HUDEP-2 (cell line): ENCODE results near the gene LRRC23.
"Not testable (repeated sequence)": the region's sequence is repeated elsewhere in the genome, so short reads cannot be mapped to it uniquely, and the experiment has no call there.

Experiments
- DNase-seq, 76 experiments: peaks; one replicate each; lab custom pipeline; 2025; ENCODE audit not compliant: unreplicated experiment in 76 of 76; lab: John Stamatoyannopoulos, UW

Gene LRRC23

DNA sequence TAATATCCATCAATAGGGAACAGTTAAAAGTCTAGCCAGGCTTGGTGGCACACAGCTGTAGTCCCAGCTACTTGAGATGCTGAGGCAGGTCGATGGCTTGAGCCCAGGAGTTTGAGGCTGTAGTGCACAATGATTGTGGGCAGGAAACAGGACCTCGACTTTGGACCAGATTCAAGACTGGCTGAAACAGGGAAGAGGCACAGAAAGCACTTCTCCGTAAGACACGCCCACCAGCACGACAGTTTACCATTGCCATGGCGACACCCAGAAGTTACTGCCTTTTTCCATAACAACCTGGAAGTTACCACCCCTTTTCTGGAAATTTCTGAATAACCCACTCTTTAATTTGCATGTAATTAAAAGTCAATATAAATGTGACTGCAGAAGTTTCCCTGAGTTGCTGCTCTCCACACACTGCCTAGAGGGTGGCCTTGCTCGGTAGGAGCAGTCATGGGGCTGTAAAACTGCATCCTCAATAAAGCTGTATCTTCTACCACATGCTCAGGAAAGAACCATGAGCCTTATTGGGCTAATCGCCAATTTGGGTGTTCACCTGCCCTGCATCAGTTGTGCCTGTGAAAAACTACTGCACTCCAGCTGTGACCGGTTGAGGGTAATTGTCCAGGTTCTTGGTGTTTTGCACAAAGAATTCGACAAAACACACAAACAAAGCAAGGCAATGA, 4.6 kb upstream of the LRRC23 start:
- DNase-seq: peak in 58 of 76 experiments; percentile 9 to 77 (median 42)

DNA sequence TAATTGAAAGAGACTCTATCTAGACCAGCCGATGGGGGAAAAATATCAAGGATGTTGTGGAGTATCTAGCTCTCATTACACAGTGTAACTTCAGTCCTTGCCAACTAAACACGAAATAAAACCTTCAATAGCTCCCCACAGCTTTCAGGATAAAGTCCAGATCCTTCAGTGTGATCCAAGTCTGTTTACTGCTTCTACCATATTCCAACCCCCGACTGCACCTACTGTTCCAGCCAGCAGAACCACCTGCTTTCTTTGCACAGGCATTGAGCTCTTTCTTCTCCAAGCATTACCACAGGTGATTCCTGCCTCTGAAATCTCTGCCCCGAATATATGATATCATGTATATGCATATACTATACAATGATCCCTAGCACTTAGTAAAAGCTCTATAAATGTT, 2.2 kb upstream of the LRRC23 start:
- DNase-seq: no peak

DNA sequence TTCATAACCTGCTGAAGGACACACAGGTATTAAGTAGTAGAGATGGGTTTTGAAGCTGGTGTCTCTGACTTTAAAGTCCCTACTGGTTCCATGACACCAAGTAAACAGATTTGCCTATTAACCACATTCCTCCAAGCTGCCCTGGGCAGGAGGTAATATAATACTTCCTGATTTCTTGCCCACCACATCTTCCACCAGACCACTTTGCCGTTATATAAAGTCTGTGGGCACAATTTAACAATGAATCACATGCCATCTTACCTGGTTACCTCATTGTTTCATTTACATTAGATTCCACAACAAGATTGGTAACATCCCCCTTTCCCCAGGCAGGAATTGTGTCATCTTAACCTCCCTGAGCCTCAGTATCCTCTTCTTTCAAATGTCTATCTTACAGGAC, 900 bp upstream of the LRRC23 start:
- DNase-seq: no peak

DNA sequence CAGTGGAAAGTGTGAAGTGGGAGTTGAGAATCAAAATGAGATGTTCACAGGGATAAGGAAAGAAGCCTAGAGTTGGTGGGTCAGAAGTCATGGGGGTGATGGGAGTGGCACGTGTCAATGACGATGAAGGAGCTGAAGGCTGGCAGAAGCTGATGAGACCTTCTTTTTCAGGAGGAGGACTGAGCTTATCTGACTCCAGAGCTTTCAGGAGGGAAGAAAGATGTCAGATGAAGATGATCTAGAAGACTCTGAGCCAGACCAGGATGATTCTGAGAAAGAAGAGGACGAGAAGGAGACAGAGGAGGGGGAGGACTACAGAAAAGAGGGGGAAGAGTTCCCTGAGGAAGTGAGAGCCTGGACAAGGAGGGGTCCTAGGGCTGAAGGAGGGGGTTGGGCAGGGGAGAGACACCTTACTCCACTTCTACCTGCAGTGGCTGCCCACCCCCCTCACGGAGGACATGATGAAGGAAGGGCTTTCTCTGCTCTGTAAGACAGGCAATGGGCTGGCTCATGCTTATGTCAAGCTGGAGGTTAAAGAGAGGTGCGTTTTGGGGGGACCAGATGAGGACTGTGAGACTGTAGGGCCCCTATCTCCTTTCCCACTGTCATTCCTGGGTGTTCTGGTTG, 905 bp downstream of the LRRC23 start:
- no peak for DNase-seq

DNA sequence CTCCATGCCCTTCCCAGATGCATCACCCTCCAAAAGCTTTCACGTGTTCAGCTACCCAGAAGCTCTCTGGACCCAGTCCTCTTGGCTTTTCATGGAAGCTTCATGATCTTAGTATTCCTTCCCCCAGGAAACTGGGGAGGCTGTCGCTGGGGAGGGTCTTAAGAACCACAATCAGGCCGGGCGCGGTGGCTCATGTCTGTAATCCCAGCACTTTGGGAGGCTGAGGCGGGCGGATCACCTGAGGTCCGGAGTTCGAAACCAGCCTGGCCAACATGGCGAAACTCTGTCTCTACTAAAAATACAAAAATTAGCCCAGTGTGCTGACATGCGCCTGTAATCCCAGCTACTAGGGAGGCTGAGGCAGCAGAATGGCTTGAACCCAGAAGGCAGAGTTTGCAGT, 3.5 kb downstream of the LRRC23 start:
- DNase-seq: not testable (repeated sequence)

DNA sequence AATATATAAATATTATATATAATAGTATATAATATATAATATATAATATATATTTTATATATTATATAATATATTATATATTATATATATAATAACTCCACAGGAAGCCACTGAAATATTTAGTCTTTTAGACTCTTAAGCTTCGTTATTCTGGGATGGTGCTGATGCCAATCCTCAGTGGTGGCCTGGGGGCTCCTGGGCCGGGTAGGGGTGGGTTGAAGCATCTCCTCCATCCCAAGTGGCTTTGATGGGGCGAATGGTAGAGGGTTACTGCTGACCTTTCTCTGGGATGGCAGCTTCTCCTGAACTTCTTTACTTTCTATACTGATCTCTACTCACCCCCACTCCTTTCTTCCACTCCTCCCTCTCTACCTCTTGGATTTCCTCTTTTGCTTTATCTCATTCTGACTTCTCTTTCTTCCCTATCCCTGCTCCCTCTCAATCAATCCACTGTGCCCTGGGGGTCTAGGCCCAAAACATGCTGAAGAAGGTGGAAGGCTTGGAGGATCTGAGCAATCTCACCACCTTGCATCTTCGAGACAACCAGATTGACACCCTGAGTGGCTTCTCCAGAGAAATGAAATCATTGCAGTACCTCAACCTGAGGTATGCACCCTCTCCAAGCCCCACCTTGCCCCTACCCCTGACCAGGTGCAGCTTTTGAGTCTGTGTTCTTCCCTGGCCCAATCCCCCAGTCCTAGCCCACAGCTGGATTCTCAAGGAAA, 5.0 kb downstream of the LRRC23 start:
- DNase-seq: no peak

DNA sequence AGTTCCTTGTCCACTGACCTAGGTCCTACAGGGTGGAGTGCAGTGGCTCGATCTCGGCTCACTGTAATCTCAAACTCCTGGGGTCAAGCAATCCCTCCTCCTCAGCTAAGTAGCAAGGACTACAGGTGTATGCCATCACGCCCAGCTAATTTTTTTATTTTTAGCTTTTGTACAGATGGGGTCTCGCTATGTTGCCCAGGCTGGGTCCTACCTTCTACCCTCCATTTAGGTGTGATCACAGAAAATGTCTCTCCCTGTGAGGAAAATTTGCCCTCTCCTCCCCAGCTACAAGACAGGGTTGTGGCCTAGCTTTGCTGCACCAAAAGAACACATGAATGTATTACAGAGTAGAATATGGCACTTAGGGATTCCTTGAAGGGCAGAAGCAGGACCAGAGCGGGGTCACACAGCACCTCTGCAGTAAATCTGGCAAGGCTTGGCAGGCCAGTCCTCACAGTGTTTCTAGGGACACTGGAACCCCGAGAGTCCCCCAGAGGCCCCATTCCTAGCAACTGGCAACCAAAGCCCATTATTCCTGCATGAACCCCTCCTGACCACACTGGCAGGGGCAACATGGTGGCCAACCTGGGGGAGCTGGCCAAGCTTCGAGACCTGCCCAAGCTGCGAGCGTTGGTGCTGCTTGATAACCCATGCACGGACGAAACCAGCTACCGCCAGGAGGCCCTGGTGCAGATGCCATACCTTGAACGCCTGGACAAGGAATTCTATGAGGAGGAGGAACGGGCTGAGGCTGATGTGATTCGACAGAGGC, 7.7 kb downstream of the LRRC23 start:
- no peak for DNase-seq

DNA sequence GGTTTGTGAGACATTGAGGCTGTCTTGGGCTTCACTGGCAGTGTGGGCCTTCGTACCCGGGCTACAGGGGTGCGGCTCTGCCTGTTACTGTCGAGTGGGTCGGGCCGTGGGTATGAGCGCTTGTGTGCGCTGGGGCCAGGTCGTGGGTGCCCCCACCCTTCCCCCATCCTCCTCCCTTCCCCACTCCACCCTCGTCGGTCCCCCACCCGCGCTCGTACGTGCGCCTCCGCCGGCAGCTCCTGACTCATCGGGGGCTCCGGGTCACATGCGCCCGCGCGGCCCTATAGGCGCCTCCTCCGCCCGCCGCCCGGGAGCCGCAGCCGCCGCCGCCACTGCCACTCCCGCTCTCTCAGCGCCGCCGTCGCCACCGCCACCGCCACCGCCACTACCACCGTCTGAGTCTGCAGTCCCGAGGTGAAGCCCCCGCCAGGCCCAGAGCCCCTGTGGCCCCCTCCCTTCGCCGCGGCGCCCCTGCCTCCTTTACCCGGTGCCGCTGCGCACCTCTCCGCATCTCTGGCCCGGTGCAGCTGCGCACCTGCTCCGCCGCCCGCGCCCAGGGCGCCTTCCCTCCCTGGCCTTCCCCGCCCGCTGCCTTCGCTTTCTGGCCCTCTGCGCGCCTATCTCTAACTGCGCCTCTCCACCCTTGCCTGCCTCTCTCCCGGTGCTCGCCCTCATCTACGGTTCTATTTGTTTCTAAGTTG, 9.8 kb downstream of the LRRC23 start, which contains the start of gene ENO2:
Gene ENO2, plus strand, starts transcription at position 335 of the 701 bp plus-strand sequence. CDS start 1,253 bp downstream, outside the sequence.
- DNase-seq: peak in 49 of 76 experiments; percentile 7 to 81 (median 42)

DNA sequence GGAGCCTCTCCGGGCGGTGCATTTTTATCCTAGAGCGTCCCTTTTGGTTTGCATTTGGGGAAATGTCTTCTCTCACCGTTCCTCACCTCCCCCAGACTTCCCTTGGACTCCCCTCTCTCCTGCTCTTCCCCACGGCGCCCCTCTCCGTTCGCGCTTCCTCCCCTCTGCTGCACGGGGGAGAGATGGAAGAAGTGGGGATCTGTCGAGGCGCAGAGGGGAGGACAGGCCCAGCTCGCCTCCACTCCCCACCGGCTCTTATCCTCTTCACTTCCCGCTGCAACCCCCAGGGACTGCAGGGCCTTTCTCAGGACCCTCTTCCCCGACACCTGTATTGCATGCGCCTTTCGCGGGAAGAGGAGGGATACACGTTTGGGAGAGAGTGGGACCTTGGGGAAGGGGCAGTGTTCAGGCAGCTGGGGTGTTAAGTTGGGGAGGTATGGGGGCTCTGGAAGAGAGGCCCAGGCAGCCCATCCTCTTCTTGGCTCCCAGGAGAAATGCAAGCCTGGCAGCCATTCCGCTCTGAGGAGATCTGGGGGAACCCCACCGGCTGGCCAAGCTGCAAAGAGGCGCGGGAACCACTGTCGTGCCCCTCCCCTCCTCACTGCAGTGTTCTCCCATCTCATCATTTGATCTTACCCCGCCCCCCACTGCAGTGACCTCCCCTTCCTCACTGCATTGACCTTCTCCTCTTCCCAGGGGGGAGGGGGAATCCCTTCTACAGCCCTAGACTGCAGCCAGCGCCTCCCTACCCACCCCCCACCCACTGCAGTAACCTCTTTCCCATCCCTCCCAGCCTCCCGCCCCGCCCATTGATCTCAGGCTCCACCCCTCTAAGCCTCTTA, 10.5 kb downstream of the LRRC23 start:
- DNase-seq: peak in 20 of 76 experiments; percentile 10 to 52 (median 30)

DNA sequence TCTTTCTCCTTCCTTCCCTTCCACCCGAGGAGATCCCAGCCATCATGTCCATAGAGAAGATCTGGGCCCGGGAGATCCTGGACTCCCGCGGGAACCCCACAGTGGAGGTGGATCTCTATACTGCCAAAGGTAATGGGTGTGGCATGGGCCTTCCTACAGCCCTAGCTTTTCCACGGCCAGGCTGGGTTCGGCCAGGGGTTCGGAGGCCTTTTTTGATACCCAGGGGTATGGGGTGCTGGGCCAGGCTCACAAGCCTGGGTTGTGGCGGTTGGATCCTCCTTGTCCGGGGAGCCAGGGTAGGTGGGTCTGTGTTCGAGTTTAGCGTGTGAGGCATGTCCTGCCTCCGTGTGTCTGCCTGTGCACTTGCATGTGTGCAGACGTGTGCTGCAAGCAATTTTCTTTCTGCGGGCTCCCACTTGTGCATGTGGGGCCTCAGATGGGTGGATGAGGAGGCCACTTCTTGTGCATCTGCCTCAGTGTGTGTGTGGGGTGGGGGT, 11.2 kb downstream of the LRRC23 start:
- no peak for DNase-seq

DNA sequence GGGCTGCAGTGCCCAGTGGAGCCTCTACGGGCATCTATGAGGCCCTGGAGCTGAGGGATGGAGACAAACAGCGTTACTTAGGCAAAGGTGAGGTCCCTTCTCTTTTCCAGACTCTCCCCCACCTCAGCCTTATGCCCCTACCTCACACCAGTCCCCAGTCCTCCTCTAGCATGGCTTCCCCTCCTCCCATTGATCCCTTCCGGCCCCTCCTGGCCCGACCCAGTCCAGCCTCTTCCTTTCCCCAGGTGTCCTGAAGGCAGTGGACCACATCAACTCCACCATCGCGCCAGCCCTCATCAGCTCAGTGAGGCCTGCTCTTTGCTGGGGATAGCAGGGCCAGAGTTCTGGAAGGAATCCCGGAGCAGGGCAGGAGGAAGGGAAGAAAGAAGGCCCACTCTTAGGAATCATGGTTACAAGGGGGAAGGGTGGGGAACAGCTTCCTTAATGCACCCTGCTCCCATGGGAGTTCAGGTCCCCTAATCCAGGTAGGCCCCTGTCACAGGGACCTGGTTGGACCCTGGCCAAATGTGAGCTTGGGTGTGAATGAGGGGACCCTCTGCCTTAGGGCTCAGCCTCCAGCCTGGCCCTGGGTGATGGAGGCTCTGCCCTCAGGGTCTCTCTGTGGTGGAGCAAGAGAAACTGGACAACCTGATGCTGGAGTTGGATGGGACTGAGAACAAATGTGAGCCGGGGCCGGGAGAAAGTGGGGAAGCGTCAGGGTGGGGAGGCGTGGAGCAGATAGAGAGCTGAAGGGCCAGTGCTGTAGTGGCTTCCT, 12.0 kb downstream of the LRRC23 start:
- no peak for DNase-seq

DNA sequence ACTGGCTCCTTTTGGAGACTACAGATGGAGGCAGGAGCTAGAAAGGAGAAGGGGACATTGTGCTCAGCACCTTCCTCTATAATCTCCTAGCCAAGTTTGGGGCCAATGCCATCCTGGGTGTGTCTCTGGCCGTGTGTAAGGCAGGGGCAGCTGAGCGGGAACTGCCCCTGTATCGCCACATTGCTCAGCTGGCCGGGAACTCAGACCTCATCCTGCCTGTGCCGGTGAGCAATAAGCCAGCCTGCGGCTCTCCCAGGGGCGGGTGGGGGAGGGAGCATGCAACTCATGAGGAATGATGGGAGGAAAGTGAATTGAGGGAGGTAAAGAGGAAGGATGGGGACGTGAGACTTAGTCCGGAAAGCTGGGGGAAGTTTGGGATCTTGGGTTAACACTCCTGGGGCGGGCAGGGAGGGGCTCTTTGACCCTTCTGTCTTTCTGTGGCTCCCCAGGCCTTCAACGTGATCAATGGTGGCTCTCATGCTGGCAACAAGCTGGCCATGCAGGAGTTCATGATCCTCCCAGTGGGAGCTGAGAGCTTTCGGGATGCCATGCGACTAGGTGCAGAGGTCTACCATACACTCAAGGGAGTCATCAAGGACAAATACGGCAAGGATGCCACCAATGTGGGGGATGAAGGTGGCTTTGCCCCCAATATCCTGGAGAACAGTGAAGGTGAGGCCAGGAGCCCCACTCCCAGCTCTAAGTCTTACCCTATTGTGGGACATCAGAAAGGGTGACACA, 13.0 kb downstream of the LRRC23 start:
- DNase-seq: no peak

DNA sequence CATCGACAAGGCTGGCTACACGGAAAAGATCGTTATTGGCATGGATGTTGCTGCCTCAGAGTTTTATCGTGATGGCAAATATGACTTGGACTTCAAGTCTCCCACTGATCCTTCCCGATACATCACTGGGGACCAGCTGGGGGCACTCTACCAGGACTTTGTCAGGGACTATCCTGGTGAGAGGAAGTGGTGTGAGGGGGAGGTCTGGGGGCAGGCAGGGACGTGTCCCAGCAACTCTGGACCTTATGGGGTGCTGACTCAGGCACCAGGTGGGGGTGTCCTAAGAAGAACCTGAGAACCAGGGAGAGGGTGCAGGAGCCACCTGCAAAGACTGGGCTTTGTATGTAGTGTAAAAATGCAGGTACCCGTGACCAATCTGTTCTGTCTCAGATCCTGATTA, 15.0 kb downstream of the LRRC23 start:
- DNase-seq: no peak

DNA sequence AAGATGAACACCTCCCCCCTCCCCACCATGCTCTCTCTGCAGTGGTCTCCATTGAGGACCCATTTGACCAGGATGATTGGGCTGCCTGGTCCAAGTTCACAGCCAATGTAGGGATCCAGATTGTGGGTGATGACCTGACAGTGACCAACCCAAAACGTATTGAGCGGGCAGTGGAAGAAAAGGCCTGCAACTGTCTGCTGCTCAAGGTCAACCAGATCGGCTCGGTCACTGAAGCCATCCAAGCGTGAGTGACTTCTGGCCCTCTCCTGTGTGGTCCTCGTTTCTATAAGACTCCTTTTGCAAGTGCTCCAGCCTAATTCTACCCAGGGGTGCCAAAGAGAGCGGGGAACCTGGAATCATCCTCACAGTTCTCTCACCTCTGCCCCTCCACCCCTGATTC, 16.9 kb downstream of the LRRC23 start:
- no peak for DNase-seq

DNA sequence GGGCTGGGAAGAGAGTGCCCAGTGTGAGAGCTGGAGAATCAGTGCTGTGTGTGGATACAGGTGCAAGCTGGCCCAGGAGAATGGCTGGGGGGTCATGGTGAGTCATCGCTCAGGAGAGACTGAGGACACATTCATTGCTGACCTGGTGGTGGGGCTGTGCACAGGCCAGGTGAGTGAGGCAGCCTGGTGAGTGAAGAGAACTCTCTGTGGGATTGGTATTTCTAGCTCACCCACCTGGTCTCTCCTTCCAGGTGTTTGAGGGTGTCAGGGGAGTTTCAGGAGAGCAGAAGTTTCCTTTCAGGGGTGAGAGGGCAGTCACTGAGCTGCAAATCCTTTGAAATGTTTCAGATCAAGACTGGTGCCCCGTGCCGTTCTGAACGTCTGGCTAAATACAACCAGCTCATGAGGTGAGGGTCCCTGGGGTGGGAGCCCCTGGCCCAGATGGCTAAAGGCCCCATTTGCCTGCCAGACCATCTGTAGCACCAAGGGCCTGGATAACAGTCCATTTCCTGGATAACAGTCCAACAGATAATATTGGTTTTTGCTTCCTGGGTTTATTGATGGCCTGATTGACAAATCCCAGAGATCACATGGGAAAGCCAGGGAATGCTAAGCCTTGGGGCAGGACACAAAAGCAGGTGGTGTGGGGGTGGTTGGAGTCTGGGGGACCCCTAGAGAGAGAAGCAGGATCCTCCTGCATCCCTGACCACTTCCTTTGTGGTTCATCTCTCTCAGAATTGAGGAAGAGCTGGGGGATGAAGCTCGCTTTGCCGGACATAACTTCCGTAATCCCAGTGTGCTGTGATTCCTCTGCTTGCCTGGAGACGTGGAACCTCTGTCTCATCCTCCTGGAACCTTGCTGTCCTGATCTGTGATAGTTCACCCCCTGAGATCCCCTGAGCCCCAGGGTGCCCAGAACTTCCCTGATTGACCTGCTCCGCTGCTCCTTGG, 17.6 kb downstream of the LRRC23 start:
- DNase-seq: no peak

DNA sequence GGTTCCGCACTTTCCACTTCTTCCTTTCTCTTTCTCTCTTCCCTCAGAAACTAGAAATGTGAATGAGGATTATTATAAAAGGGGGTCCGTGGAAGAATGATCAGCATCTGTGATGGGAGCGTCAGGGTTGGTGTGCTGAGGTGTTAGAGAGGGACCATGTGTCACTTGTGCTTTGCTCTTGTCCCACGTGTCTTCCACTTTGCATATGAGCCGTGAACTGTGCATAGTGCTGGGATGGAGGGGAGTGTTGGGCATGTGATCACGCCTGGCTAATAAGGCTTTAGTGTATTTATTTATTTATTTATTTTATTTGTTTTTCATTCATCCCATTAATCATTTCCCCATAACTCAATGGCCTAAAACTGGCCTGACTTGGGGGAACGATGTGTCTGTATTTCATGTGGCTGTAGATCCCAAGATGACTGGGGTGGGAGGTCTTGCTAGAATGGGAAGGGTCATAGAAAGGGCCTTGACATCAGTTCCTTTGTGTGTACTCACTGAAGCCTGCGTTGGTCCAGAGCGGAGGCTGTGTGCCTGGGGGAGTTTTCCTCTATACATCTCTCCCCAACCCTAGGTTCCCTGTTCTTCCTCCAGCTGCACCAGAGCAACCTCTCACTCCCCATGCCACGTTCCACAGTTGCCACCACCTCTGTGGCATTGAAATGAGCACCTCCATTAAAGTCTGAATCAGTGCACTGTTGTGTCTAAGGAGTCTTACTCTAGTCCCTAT, 18.5 kb downstream of the LRRC23 start:
- no peak for DNase-seq
